ENCODE measurements around the gene SHANK1.

- TF ChIP-seq CTCF (IDR thresholded peaks at IDR 0.05) (no peak), EP300 (IDR thresholded peaks at IDR 0.05) (no peak)
Measured at GRCh38 chr19:50764409-50764808, 44.8 kb upstream of the SHANK1 start.
